ENCODE data around the gene PTCH2. TPM values are rescaled to one million over a fixed set of nuclear protein-coding genes. Genes with fewer than 3 reads are reported as not detected.

The PTCH2 gene
- total RNA-seq, 1 donor from 2014 or later, result 0.59 TPM

DNA sequence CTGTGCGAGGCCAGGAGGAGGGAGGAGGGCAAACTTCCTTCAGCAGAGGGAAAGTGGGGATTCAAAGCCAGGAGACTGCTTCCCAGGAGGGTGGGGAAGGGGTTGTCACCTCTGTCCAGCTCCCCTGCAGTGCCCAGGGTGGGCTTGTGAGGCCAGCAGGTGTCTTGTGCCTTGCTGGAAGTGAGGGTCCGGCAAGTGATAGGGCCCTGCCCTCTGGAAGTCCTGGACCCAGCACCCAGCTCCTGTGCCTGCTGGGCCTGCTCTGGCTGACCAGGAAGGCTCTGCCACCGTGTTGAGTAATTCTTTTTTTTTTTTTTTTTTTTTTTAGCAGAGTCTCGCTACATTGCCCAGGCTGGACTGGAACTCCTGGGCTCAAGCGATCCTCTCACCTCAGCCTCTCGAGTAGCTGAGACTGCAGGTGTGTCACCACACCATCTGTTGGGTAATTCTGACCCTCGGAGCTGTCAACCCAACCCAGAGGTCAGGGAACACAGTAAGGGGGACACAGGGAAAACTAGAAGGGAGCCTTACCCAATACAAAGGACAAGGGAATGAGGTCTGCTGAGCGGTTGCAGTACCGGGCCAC, 56.1 kb downstream of the PTCH2 start:
- peaks cover 28% of the 10 kb centered on the region for H3K4me1 Mint-ChIP-seq (ENCODE audit: low read depth)
- peaks cover 16% of the 10 kb centered on the region for H3K36me3 Mint-ChIP-seq (ENCODE audit: low read depth)
- peak overlapping the region; percentile 72 for H3K4me3 Mint-ChIP-seq (ENCODE audit: low read depth)
- intact Hi-C loops (cut with micrococcal nuclease), result loop anchor here (5.0 kb wide), 2 partner anchors 35 to 225 kb away; partner anchors contain the start of genes HECTD3 and UROD
- no peaks in the 10 kb centered on the region for H3K9me3 Mint-ChIP-seq
- no peak overlapping the region for H3K27ac Mint-ChIP-seq
- no peak for DNase-seq (ENCODE audit: low spot score)
- no peaks in the 10 kb centered on the region for H3K27me3 Mint-ChIP-seq (ENCODE audit: low read depth)

DNA sequence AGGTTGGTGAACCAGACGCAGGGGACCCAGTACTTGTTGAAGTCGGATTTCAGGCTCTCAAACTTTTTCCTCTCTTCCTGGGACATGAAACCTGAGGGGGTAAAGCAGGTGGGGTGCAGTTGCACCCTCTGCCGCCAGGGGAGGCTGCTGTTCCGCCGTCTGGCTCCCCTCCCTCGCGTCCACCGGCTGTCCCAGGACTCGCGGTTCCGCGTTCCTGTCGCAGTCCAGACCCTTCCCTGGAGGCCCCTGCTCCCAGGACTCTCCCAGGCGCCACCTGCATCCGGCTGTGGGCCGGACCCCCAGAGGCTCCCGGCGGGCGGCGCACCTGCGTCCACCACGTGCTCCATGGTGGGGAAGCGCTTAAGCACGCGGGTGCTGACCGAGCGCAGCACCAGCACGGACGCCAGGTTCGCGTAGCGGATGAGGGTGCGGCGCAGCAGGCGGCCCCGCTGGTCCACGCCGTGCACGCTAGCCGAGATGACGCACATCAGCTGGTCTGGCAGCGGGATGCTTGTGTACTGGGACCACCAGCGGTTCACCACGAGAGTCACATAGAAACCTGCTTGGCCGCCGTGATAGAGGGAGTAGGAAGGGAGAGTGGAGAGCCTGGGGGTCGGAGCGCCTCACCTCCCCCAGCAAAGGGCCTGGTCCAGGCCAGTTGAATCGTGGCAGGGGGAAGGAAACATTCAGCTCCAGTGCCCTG, 56.8 kb downstream of the PTCH2 start:
- H3K4me3 Mint-ChIP-seq (ENCODE audit: low read depth), result peak overlapping the region; percentile 72
- no peaks in the 10 kb centered on the region for H3K9me3 Mint-ChIP-seq
- peaks cover 22% of the 10 kb centered on the region for H3K36me3 Mint-ChIP-seq (ENCODE audit: low read depth)
- no peaks in the 10 kb centered on the region for H3K27me3 Mint-ChIP-seq (ENCODE audit: low read depth)
- peak overlapping the region; percentile 80 for H3K27ac Mint-ChIP-seq
- H3K4me1 Mint-ChIP-seq (ENCODE audit: low read depth), result peaks cover 29% of the 10 kb centered on the region
- intact Hi-C loops (cut with micrococcal nuclease), result loop anchor here (5.0 kb wide), 2 partner anchors 36 to 226 kb away; partner anchors contain the start of genes HECTD3 and UROD
- DNase-seq (ENCODE audit: low spot score), result peak; percentile 72

DNA sequence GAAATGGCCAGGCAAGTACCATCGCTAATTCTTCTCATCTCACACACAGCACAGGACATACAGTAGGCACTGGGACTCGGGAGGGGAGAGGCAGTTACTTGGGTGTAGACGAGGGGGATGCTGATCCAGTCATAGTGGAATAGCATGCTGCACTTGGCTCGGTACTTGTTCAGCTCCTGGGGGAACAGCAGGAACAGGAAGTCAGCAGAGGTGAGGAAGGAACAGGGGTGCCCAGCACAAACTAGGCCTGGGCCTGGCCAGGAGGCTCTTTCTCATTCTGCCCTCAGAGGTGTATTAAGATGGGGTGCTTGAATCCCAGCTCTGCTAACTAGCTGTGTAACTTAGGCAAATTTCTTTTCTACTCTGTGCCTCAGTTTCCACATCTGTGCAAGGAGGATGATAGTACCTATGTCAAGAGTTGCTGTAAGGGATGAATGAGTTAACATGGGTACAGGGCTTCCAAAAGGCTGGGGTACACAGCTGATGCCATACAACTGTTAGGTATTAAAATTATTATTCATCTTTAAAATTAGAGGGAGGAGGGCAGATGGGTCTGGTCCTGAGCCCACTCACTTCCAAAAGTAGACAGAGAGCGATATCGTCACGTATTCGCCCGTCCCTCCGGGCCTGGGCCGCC, 57.4 kb downstream of the PTCH2 start:
- Mint-ChIP-seq H3K4me3 (ENCODE audit: low read depth) (peak overlapping the region; percentile 72), H3K9me3 (no peaks in the 10 kb centered on the region), H3K27me3 (ENCODE audit: low read depth) (no peaks in the 10 kb centered on the region), H3K4me1 (ENCODE audit: low read depth) (peaks cover 31% of the 10 kb centered on the region), H3K36me3 (ENCODE audit: low read depth) (peaks cover 29% of the 10 kb centered on the region), H3K27ac (peak overlapping the region; percentile 46)
- intact Hi-C loops (cut with micrococcal nuclease), result loop anchor here (2.0 to 5.0 kb wide), 3 partner anchors 13 to 227 kb away; partner anchors contain the start of genes HECTD3 and UROD
- DNase-seq (ENCODE audit: low spot score), result no peak

DNA sequence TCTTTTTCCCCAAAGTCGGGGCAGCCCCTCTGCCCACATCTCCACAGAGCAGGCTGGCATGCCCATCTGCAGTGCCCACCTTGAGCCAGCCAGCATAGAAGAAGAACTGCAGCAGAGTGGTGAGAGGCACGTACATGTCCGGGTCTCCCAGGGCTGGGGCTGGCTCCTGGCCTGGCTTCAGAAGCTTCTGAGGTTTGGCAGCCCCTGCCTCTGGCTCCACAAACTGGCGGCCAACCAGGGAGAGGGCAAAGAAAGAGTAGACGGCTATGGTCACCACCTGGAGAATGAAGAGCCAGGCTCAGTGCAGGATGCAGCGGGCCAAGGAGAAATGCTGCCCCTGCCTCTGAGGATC, 58.0 kb downstream of the PTCH2 start:
- H3K9me3 Mint-ChIP-seq, result no peaks in the 10 kb centered on the region
- H3K27me3 Mint-ChIP-seq (ENCODE audit: low read depth), result no peaks in the 10 kb centered on the region
- no peak for DNase-seq (ENCODE audit: low spot score)
- peaks cover 35% of the 10 kb centered on the region for H3K36me3 Mint-ChIP-seq (ENCODE audit: low read depth)
- peaks cover 35% of the 10 kb centered on the region for H3K4me1 Mint-ChIP-seq (ENCODE audit: low read depth)
- intact Hi-C loops (cut with micrococcal nuclease), result loop anchor here (2.0 to 5.0 kb wide), 3 partner anchors 14 to 227 kb away; partner anchors contain the start of genes HECTD3 and UROD
- peak overlapping the region; percentile 72 for H3K4me3 Mint-ChIP-seq (ENCODE audit: low read depth)
- H3K27ac Mint-ChIP-seq, result peak overlapping the region; percentile 63

DNA sequence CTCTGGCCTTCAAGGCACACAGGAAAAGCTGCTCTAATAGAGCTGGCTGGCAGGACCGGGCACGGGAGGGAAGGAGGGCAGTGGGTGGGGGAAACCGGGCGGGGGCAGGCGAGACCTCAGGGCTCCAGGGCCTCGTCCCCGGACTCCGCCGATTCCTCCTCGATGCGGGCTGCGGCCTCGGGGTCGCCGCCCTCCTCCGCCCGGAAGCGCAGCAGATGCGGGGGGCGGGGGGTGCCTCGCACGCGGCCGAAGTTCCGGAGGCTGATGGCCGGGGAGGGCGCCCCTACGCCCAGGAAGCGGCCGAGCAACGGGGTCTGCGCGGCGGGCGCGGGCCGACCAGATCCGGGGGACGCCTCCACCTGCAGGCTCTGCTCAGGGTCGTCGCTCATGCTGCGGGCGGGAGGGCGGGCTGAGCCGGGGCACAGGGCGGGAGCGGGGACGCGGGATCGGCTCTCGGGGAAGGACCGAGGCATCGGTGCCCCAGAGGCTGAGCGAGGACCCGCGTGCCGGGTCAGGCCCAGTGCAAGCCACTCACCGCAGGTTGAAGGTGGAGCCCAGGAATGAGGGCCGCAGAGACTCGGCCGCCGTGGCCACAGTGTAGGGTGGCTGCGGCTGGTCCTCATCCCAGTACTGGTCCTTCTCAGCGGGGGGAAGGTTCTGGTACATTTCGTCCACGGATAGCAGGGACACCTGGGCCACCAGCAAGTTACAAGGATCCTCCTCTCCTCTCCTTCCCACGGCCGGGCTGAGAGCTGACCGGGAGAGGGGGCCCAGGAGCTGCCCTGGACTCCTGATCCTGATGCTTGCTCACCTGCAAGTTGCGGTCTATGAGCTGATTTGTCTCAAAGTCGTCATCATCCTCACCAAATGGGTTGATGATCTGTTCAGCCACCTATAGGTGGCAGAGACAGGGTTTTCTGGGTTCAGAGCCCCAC, 58.7 kb downstream of the PTCH2 start:
- H3K27me3 Mint-ChIP-seq (ENCODE audit: low read depth), result no peaks in the 10 kb centered on the region
- no peak for DNase-seq (ENCODE audit: low spot score)
- intact Hi-C loops (cut with micrococcal nuclease), result loop anchor here (2.0 to 5.0 kb wide), 3 partner anchors 14 to 228 kb away; partner anchors contain the start of genes HECTD3 and UROD
- H3K9me3 Mint-ChIP-seq, result no peaks in the 10 kb centered on the region
- H3K27ac Mint-ChIP-seq, result peak overlapping the region; percentile 63
- peaks cover 35% of the 10 kb centered on the region for H3K4me1 Mint-ChIP-seq (ENCODE audit: low read depth)
- H3K4me3 Mint-ChIP-seq (ENCODE audit: low read depth), result peak overlapping the region; percentile 56
- H3K36me3 Mint-ChIP-seq (ENCODE audit: low read depth), result peaks cover 41% of the 10 kb centered on the region

- Mint-ChIP-seq H3K4me3 (ENCODE audit: low read depth) (peak overlapping the region; percentile 43), H3K4me1 (ENCODE audit: low read depth) (peaks cover 36% of the 10 kb centered on the region), H3K36me3 (ENCODE audit: low read depth) (peaks cover 48% of the 10 kb centered on the region), H3K9me3 (no peaks in the 10 kb centered on the region), H3K27me3 (ENCODE audit: low read depth) (no peaks in the 10 kb centered on the region), H3K27ac (peak overlapping the region; percentile 36)
- DNase-seq (ENCODE audit: low spot score), result no peak
- intact Hi-C loops (cut with micrococcal nuclease), result loop anchor here (1.0 to 2.0 kb wide), 2 partner anchors 8 to 15 kb away; partner anchors contain the start of gene RPS8
Observed at GRCh38 chr1:44783697-44784093, 59.4 kb downstream of the PTCH2 start.

DNA sequence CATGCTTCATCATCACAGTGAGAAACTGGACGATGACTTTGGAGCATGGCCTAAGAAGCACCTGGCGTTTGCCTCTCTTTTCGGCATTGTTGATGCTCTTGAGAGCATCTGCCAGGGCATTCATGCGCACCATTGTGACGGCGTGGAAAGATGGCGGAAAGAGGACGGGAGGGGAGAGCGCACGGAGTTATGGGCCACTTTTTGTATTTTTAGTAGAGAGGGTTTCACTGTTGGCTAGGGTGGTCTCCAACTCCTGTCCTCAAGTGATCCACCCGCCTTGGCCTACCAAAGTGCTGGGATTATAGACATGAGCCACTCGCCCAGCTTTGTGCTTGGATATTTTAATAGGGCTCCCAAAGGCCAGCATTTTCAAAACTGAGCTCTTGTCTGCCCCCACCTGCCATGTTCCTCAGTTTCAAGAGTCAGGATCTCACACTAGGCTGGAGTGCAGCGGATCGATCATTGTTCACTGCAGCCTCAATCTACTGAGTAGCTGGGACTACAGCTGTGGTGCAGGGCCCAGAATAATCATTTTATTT, 62.4 kb downstream of the PTCH2 start:
- Mint-ChIP-seq H3K27me3 (ENCODE audit: low read depth) (no peaks in the 10 kb centered on the region), H3K4me1 (ENCODE audit: low read depth) (peaks cover 43% of the 10 kb centered on the region), H3K36me3 (ENCODE audit: low read depth) (peaks cover 79% of the 10 kb centered on the region), H3K4me3 (ENCODE audit: low read depth) (no peak overlapping the region), H3K27ac (no peak overlapping the region), H3K9me3 (no peaks in the 10 kb centered on the region)
- intact Hi-C loops (cut with micrococcal nuclease), result no loop called here
- no peak for DNase-seq (ENCODE audit: low spot score)

- Mint-ChIP-seq H3K27ac (peak overlapping the region; percentile 63), H3K4me1 (ENCODE audit: low read depth) (peaks cover 37% of the 10 kb centered on the region), H3K27me3 (ENCODE audit: low read depth) (no peaks in the 10 kb centered on the region), H3K4me3 (ENCODE audit: low read depth) (peak overlapping the region; percentile 71), H3K9me3 (no peaks in the 10 kb centered on the region), H3K36me3 (ENCODE audit: low read depth) (peaks cover 84% of the 10 kb centered on the region)
- intact Hi-C loops (cut with micrococcal nuclease), result no loop called here
- DNase-seq (ENCODE audit: low spot score), result no peak
Observed at GRCh38 chr1:44778705-44779576, 64.1 kb downstream of the PTCH2 start.

GRCh38 chr1:44777969-44778635, 65.0 kb downstream of the PTCH2 start:
- Mint-ChIP-seq H3K4me1 (ENCODE audit: low read depth) (peaks cover 30% of the 10 kb centered on the region), H3K36me3 (ENCODE audit: low read depth) (peaks cover 77% of the 10 kb centered on the region), H3K27ac (peak overlapping the region; percentile 75), H3K27me3 (ENCODE audit: low read depth) (no peaks in the 10 kb centered on the region), H3K4me3 (ENCODE audit: low read depth) (peak overlapping the region; percentile 88), H3K9me3 (no peaks in the 10 kb centered on the region)
- DNase-seq (ENCODE audit: low spot score), result no peak
- intact Hi-C loops (cut with micrococcal nuclease), result no loop called here

DNA sequence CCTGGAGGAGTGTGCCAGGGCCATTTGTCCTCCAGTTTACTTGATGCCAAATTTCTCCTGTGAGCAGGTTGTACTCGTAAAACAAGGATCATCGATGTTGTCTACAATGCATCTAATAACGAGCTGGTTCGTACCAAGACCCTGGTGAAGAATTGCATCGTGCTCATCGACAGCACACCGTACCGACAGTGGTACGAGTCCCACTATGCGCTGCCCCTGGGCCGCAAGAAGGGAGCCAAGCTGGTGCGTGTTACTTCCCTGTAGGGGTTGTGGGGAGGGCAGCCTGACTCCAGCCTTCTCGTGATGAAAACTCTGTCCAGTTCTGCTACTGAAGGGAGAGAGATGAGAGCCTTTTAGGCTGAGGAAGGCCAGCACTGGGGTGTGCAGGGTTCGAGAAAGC, 65.5 kb downstream of the PTCH2 start:
- H3K4me3 Mint-ChIP-seq (ENCODE audit: low read depth), result peak overlapping the region; percentile 88
- intact Hi-C loops (cut with micrococcal nuclease), result no loop called here
- peaks cover 29% of the 10 kb centered on the region for H3K4me1 Mint-ChIP-seq (ENCODE audit: low read depth)
- no peak for DNase-seq (ENCODE audit: low spot score)
- no peaks in the 10 kb centered on the region for H3K9me3 Mint-ChIP-seq
- H3K27ac Mint-ChIP-seq, result peak overlapping the region; percentile 75
- H3K36me3 Mint-ChIP-seq (ENCODE audit: low read depth), result peaks cover 73% of the 10 kb centered on the region
- no peaks in the 10 kb centered on the region for H3K27me3 Mint-ChIP-seq (ENCODE audit: low read depth)

DNA sequence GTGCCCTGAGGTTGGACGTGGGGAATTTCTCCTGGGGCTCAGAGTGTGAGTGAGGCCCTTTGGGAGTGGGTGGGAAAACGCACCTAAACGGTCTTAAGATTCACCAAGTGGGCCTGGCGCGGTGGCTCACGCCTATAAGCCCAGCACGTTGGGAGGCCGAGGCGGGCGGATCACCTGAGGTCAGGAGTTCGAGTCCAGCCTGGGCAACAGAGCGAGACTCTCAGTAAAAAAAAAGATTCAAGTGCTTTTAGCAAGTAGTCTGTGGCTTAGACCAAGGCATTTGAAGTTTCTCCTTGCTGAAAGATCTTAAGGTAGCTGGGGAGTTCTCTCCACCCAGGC, 66.4 kb downstream of the PTCH2 start:
- peaks cover 66% of the 10 kb centered on the region for H3K36me3 Mint-ChIP-seq (ENCODE audit: low read depth)
- intact Hi-C loops (cut with micrococcal nuclease), result no loop called here
- H3K4me3 Mint-ChIP-seq (ENCODE audit: low read depth), result peak overlapping the region; percentile 88
- DNase-seq (ENCODE audit: low spot score), result no peak
- H3K27ac Mint-ChIP-seq, result peak overlapping the region; percentile 93
- no peaks in the 10 kb centered on the region for H3K27me3 Mint-ChIP-seq (ENCODE audit: low read depth)
- H3K4me1 Mint-ChIP-seq (ENCODE audit: low read depth), result peaks cover 29% of the 10 kb centered on the region
- no peaks in the 10 kb centered on the region for H3K9me3 Mint-ChIP-seq

Data from activated T-helper 2 cell treated with anti-CD3 and anti-CD28 coated beads, Interferon-gamma antibody, Interleukin-2, Interleukin-4, amounts not matched to agents 10 μg/mL and 5 μg/mL and 100 μg/mL, durations not matched to agents 14 hours and 24 hours and 36 hours (primary cell).